Posterior vena cava (tissue), 2 donors: Measurements from ENCODE around the gene CYP27C1. TPM values are rescaled to one million over a fixed set of nuclear protein-coding genes. Genes with fewer than 3 reads are reported as not detected.
"Not testable (repeated sequence)": the region's sequence is repeated elsewhere in the genome, so short reads cannot be mapped to it uniquely, and the experiment has no call there.

Source experiments
- DNase-seq: peaks from one replicate; pipeline ENCODE4 v3.0.0-alpha.2; 2020; ENCODE audit warnings: low spot score
- intact Hi-C, 2 donors: fragments of 100-400 bp; cut with DNase I; formaldehyde crosslinking; loops; one replicate each; pipeline versions ENCODE4 v1.14.1 to v1.14.2; 2022 to 2023
- total RNA-seq, 2 donors: library from RNA; stranded (reverse); fragmentation: NEBNext Ultra II Directional; extraction: Animal tissue kit (Norgen Biotek cat#: 25700); gene quantifications; one replicate each; pipeline ENCODE4 v1.2.1, GENCODE V29; 2021
- donor health status: DM: yes; HTN: yes; CAD: no.
- donor health status: DM: yes; HTN: yes; CAD: no.

The CYP27C1 gene
- total RNA-seq, 2 donors from 2014 or later: 0.29 to 0.88 TPM

- DNase-seq: peak; percentile 50
- intact Hi-C loops: loop anchor here in 1 of 2 donors (10.0 kb wide), 1 partner anchor 71 kb away; the partner anchor contains the start of gene BIN1
Measured at GRCh38 chr2:127175751-127176354, 44.2 kb downstream of the CYP27C1 start.

- intact Hi-C loops: loop anchor here in 1 of 2 donors (10.0 kb wide), 1 partner anchor 70 kb away; the partner anchor contains the start of gene BIN1
Measured at GRCh38 chr2:127175041-127175721, 44.9 kb downstream of the CYP27C1 start.

GRCh38 chr2:127174640-127175039 is 45.5 kb downstream of the CYP27C1 start:
- DNase-seq: no peak
- intact Hi-C loops: loop anchor here in 1 of 2 donors (10.0 kb wide), 1 partner anchor 70 kb away; the partner anchor contains the start of gene BIN1

More at GRCh38 chr2:127175041-127175721, 44.9 kb downstream of the CYP27C1 start:
- peak; percentile 95 for DNase-seq

GRCh38 chr2:127174136-127174535 is 46.0 kb downstream of the CYP27C1 start:
- intact Hi-C loops: loop anchor here in 1 of 2 donors (10.0 kb wide), 1 partner anchor 69 kb away; the partner anchor contains the start of gene BIN1
- DNase-seq: no peak

GRCh38 chr2:127173057-127173456 is 47.0 kb downstream of the CYP27C1 start:
- intact Hi-C loops: loop anchor here in 1 of 2 donors (10.0 kb wide), 1 partner anchor 68 kb away; the partner anchor contains the start of gene BIN1
- peak; percentile 77 for DNase-seq

GRCh38 chr2:127172306-127172705 is 47.8 kb downstream of the CYP27C1 start:
- intact Hi-C loops: loop anchor here in 1 of 2 donors (10.0 kb wide), 1 partner anchor 68 kb away; the partner anchor contains the start of gene BIN1
- no peak for DNase-seq

- intact Hi-C loops: loop anchor here in 1 of 2 donors (10.0 kb wide), 1 partner anchor 66 kb away; the partner anchor contains the start of gene BIN1
- DNase-seq: no peak
Measured at GRCh38 chr2:127170452-127171197, 49.5 kb downstream of the CYP27C1 start.

- no peak for DNase-seq
- intact Hi-C loops: loop anchor here in 1 of 2 donors (10.0 kb wide), 1 partner anchor 65 kb away; the partner anchor contains the start of gene BIN1
Measured at GRCh38 chr2:127170021-127170420, 50.1 kb downstream of the CYP27C1 start.

GRCh38 chr2:127169066-127169660 is 50.9 kb downstream of the CYP27C1 start:
- no peak for DNase-seq
- intact Hi-C loops: no loop called here

- intact Hi-C loops: no loop called here
Measured at GRCh38 chr2:127166231-127166860, 53.8 kb downstream of the CYP27C1 start.

GRCh38 chr2:127165539-127165935 is 54.6 kb downstream of the CYP27C1 start:
- intact Hi-C loops: no loop called here
- DNase-seq: no peak

More at GRCh38 chr2:127166231-127166860, 53.8 kb downstream of the CYP27C1 start:
- DNase-seq: no peak

- intact Hi-C loops: no loop called here
- peak; percentile 72 for DNase-seq
Measured at GRCh38 chr2:127164761-127165538, 55.1 kb downstream of the CYP27C1 start.

GRCh38 chr2:127163921-127164320 is 56.2 kb downstream of the CYP27C1 start:
- intact Hi-C loops: no loop called here
- no peak for DNase-seq

- peak; percentile 56 for DNase-seq
- intact Hi-C loops: not testable (repeated sequence)
Measured at GRCh38 chr2:127163090-127163406, 57.1 kb downstream of the CYP27C1 start.

GRCh38 chr2:127162261-127163089 is 57.6 kb downstream of the CYP27C1 start:
- peak; percentile 66 for DNase-seq
- intact Hi-C loops: no loop called here

- intact Hi-C loops: no loop called here
- DNase-seq: no peak
Measured at GRCh38 chr2:127161176-127162136, 58.6 kb downstream of the CYP27C1 start.
